GM12878 (cell line): ENCODE results near the gene TVP23C. TPM values are rescaled to one million over a fixed set of nuclear protein-coding genes. Genes with fewer than 3 reads are reported as not detected.
A peak's percentile ranks its signal among the peaks of the same experiment; 100 is the strongest.

Experiments
- ATAC-seq: fragments of 200-7000 bp; cut with Tn5 transposase; 3 replicates; pipeline ENCODE4 v1.9.1; 2020; ENCODE audit warnings: mild to moderate bottlenecking, moderate library complexity
- BruUV-seq: library from RNA; stranded (reverse); fragments of 400-500 nt; replicated peaks from 2 replicates; lab custom pipeline; 2021; lab: Mats Ljungman, UMichigan
- CTCF ChIA-PET: fragments of 300-600 bp; sonication (Branson Sonifier 250); formaldehyde crosslinking; extraction: SDS; loops from one replicate; lab custom pipeline; 2021; ENCODE audit warnings: inconsistent platforms; lab: Yijun Ruan, JAX
- POLR2A ChIA-PET: fragments of 350-600 bp; formaldehyde crosslinking; extraction: SDS; loops from one replicate; lab custom pipeline; 2021; ENCODE audit warnings: inconsistent platforms; lab: Charles Lee
- RAD21 ChIA-PET: fragments of 300-600 bp; sonication (Branson Sonifier 250); formaldehyde crosslinking; loops from one replicate; lab custom pipeline; 2023; ENCODE audit warnings: antibody characterized with exemption; ENCODE audit not compliant: unreplicated experiment; lab: Charles Lee
- SMC1A ChIA-PET: fragments of 300-600 bp; sonication (Branson Sonifier 250); formaldehyde crosslinking; loops from one replicate; lab custom pipeline; 2023; ENCODE audit not compliant: unreplicated experiment, uncharacterized antibody; lab: Charles Lee
- DNase-seq: peaks from one replicate; pipeline ENCODE4 v3.0.0-alpha.2; 2011; ENCODE audit warnings: low read depth, low spot score
- FAIRE-seq: peaks from 3 replicates; lab custom pipeline; 2011; peaks lifted over from hg19 to GRCh38; lab: Jason Lieb, UNC
- H2AFZ ChIP-seq: 2 replicates; pipeline ENCODE4 v1.6.0; 2011; ENCODE audit warnings: low read depth, low read length, control low read depth; ENCODE audit not compliant: control insufficient read depth
- H3K27ac ChIP-seq: 2 replicates; pipeline ENCODE4 v1.5.1; 2011; ENCODE audit warnings: control low read depth; ENCODE audit not compliant: control insufficient read depth, insufficient read depth
- H3K27me3 ChIP-seq, 2 experiments: replicated peaks in 1 of 2; 2 replicates each; pipeline versions ENCODE4 v1.6.0 to v1.6.1; 2011; ENCODE audit warnings: low read length in 1 of 2; ENCODE audit not compliant: control insufficient read depth in 2 of 2, insufficient read depth in 2 of 2
- H3K36me3 ChIP-seq, 2 experiments: 2 replicates each; pipeline ENCODE4 v1.5.1; 2011; ENCODE audit warnings: low read length in 1 of 2; ENCODE audit not compliant: control insufficient read depth in 2 of 2, insufficient read depth in 2 of 2
- H3K4me1 ChIP-seq: 2 replicates; pipeline ENCODE4 v1.6.1; 2011; ENCODE audit warnings: mild to moderate bottlenecking, low read length, moderate library complexity, mixed read lengths; ENCODE audit not compliant: control insufficient read depth, insufficient read depth
- H3K4me2 ChIP-seq: 2 replicates; pipeline ENCODE4 v1.6.0; 2011; ENCODE audit warnings: control low read depth; ENCODE audit not compliant: control insufficient read depth, insufficient read depth
- H3K4me3 ChIP-seq: fragments of 200-600 bp; sonication (generic); 2 replicates; pipeline ENCODE4 v1.5.1; 2016
- H3K79me2 ChIP-seq: 2 replicates; pipeline ENCODE4 v1.6.0; 2011; ENCODE audit warnings: low read length; ENCODE audit not compliant: control insufficient read depth, insufficient read depth
- H3K9ac ChIP-seq: 2 replicates; pipeline ENCODE4 v1.8.0; 2011; ENCODE audit warnings: low read length, control low read depth, mixed read lengths; ENCODE audit not compliant: control insufficient read depth, insufficient read depth
- H3K9me3 ChIP-seq: replicated peaks from 3 replicates; pipeline ENCODE4 v1.5.1; 2011; ENCODE audit warnings: mild to moderate bottlenecking, low read length; ENCODE audit not compliant: control insufficient read depth, insufficient read depth
- H4K20me1 ChIP-seq: 2 replicates; pipeline ENCODE4 v1.6.0; 2011; ENCODE audit not compliant: control insufficient read depth, insufficient read depth
- HDAC6 ChIP-seq: fragments of 200-600 bp; sonication (generic); IDR thresholded peaks from one replicate; pipeline ENCODE4 v1.8.0; 2017; ENCODE audit warnings: antibody characterized with exemption; ENCODE audit not compliant: unreplicated experiment
- NFXL1 ChIP-seq: fragments of 450-650 bp; IDR thresholded peaks from 2 replicates; pipeline ENCODE4 v1.6.1; 2017; ENCODE audit warnings: antibody characterized with exemption, mild to moderate bottlenecking, borderline replicate concordance
- NR2C2 ChIP-seq: IDR thresholded peaks from 2 replicates; pipeline ENCODE4 v1.6.1; 2011; ENCODE audit warnings: borderline replicate concordance, low read depth; ENCODE audit not compliant: control insufficient read depth, insufficient read length
- NR2F1 ChIP-seq: fragments of 450-650 bp; conservative IDR thresholded peaks from 2 replicates; pipeline ENCODE4 v1.6.1; 2017; ENCODE audit warnings: mild to moderate bottlenecking
- SIX5 ChIP-seq: IDR thresholded peaks from 2 replicates; pipeline ENCODE4 v1.6.1; 2011; ENCODE audit warnings: mild to moderate bottlenecking, low read depth, low read length, moderate library complexity; ENCODE audit not compliant: severe bottlenecking
- WGBS: methylation state at CpG from one replicate; pipeline ENCODE4 v1.1.6; 2016; ENCODE audit warnings: low lambda C conversion rate; ENCODE audit not compliant: insufficient replicate concordance, insufficient coverage; ENCODE audit errors: missing lambda C conversion rate; 5-methylcytosine and 5-hydroxymethylcytosine counted together
- in situ Hi-C: fragments of 300-500 bp; cut with MboI; formaldehyde crosslinking; loops from 9 replicates; pipeline ENCODE4 v1.14.3; 2018; ENCODE audit warnings: mixed read lengths
- intact Hi-C: fragments of 100-400 bp; cut with micrococcal nuclease; formaldehyde crosslinking; loops from one replicate; pipeline ENCODE4 v1.14.2; 2022; ENCODE audit not compliant: unreplicated experiment
- polyA plus RNA-seq, 11 experiments: library from polyadenylated mRNA; depleted of rRNA in 4 of 11; unstranded in 6 of 11; stranded (reverse) in 5 of 11; fragments of >200 nt; fragmentation: Nextera tagmentation in 4 of 11; fragmentation: Illumina TruSeq in 1 of 11; extraction: Ambion mirVana in 4 of 11; extraction: Trizol in 1 of 11; gene quantifications; 1 replicate in 1 of 11; 2 replicates in 10 of 11; pipeline versions ENCODE4 v1.2.1 to v1.2.3, GENCODE V29; 2011 to 2016; ENCODE audit warnings: inconsistent platforms in 2 of 11, missing spikeins in 2 of 11, low read depth in 1 of 11
- total RNA-seq, 4 experiments: library from RNA; depleted of rRNA in 3 of 4; stranded (reverse); fragments of >200 nt in 3 of 4; fragmentation: Illumina TruSeq in 1 of 4; extraction: Trizol in 1 of 4; gene quantifications; 2 replicates each; pipeline versions ENCODE4 v1.2.1 to v1.2.3, GENCODE V29; 2013 to 2021
- TF ChIP-seq, protein P1 (sequence below): fragments of 450-650 bp; IDR thresholded peaks from 2 replicates; pipeline ENCODE4 v1.6.1; 2017; ENCODE audit warnings: antibody characterized with exemption, mild to moderate bottlenecking, moderate library complexity

TVP23C gene
- total and polyA plus RNA-seq, 10 of the 15 experiments (the other 5 are each of a cell fraction or from before 2014, with no cell fraction given) = 0.42 to 5.0 (median 2.7) TPM

- intact Hi-C loops = no loop called here
- Histone ChIP-seq H3K4me2 (no peak overlapping the region), H4K20me1 (no peaks in the 10 kb centered on the region), H3K9ac (no peak overlapping the region), H3K27ac (no peak overlapping the region), H3K4me3 (no peak overlapping the region), H3K27me3 (no peaks in the 10 kb centered on the region), H3K36me3 (no peaks in the 10 kb centered on the region), H3K79me2 (no peaks in the 10 kb centered on the region), H2AFZ (no peak overlapping the region), H3K4me1 (no peaks in the 10 kb centered on the region), H3K9me3 (no peaks in the 10 kb centered on the region)
- DNase-seq (no peak), FAIRE-seq (no peak), ATAC-seq (no peak)
- CTCF ChIA-PET = no interaction called here
- whole genome bisulfite sequencing = 57% methylated on average over 2 of the region's 2 CpGs
- no TSS peak for BruUV-seq
- in situ Hi-C loops = no loop called here
- TF ChIP-seq NFXL1 (no peak), SIX5 (no peak), NR2C2 (peak; percentile 41), HDAC6 (no peak), NR2F1 (no peak)
- TF ChIP-seq, protein P1, sequence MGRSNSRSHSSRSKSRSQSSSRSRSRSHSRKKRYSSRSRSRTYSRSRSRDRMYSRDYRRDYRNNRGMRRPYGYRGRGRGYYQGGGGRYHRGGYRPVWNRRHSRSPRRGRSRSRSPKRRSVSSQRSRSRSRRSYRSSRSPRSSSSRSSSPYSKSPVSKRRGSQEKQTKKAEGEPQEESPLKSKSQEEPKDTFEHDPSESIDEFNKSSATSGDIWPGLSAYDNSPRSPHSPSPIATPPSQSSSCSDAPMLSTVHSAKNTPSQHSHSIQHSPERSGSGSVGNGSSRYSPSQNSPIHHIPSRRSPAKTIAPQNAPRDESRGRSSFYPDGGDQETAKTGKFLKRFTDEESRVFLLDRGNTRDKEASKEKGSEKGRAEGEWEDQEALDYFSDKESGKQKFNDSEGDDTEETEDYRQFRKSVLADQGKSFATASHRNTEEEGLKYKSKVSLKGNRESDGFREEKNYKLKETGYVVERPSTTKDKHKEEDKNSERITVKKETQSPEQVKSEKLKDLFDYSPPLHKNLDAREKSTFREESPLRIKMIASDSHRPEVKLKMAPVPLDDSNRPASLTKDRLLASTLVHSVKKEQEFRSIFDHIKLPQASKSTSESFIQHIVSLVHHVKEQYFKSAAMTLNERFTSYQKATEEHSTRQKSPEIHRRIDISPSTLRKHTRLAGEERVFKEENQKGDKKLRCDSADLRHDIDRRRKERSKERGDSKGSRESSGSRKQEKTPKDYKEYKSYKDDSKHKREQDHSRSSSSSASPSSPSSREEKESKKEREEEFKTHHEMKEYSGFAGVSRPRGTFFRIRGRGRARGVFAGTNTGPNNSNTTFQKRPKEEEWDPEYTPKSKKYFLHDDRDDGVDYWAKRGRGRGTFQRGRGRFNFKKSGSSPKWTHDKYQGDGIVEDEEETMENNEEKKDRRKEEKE = no peak
- SMC1A ChIA-PET = no interaction called here
- POLR2A ChIA-PET = no interaction called here
- RAD21 ChIA-PET = no interaction called here
These were observed 98.1 kb downstream of the TVP23C start for GRCh38 chr17:15465045-15465701.
